ENCODE measurements around the gene FAM234A.
A peak's percentile ranks its signal among the peaks of the same experiment; 100 is the strongest.

FAM234A gene

GRCh38 chr16:188674-189073, 45.9 kb upstream of the FAM234A start:
- no peak overlapping the region for H3K27ac ChIP-seq
- no peaks in the 10 kb centered on the region for H3K4me1 ChIP-seq (ENCODE audit: low read depth, poor library complexity, severe bottlenecking)
- H3K79me2 ChIP-seq (ENCODE audit: insufficient read depth, low read depth), result no peaks in the 10 kb centered on the region
- H3K36me3 ChIP-seq (ENCODE audit: insufficient read depth), result no peaks in the 10 kb centered on the region; the same call in 1 of the 2 replicates
- no peak overlapping the region for H3K4me2 ChIP-seq
- no peak overlapping the region for H2AFZ ChIP-seq (ENCODE audit: low read depth)
- H3K4me3 ChIP-seq (IDR thresholded peaks at IDR 0.05; ENCODE audit: insufficient read depth, low read depth, low read length), result no peak overlapping the region
- no peaks in the 10 kb centered on the region; the same call in 1 of the 2 replicates for H4K20me1 ChIP-seq (ENCODE audit: insufficient read depth)
- H3K9ac ChIP-seq, result no peak overlapping the region
- peak; percentile 44 for TF ChIP-seq CTCF (conservative IDR thresholded peaks at IDR 0.05; ENCODE audit: low read depth, low read length)
- H3K27me3 ChIP-seq (ENCODE audit: insufficient read depth, low read depth), result no peaks in the 10 kb centered on the region

GRCh38 chr16:189604-190186, 44.9 kb upstream of the FAM234A start:
- Histone ChIP-seq H3K36me3 (ENCODE audit: insufficient read depth) (no peaks in the 10 kb centered on the region; the same call in 1 of the 2 replicates), H3K4me1 (ENCODE audit: low read depth, poor library complexity, severe bottlenecking) (no peaks in the 10 kb centered on the region), H3K4me3 (IDR thresholded peaks at IDR 0.05; ENCODE audit: insufficient read depth, low read depth, low read length) (no peak overlapping the region), H3K4me2 (no peak overlapping the region), H3K9ac (no peak overlapping the region), H4K20me1 (ENCODE audit: insufficient read depth) (no peaks in the 10 kb centered on the region; the same call in 1 of the 2 replicates), H3K27me3 (ENCODE audit: insufficient read depth, low read depth) (no peaks in the 10 kb centered on the region), H2AFZ (ENCODE audit: low read depth) (no peak overlapping the region), H3K79me2 (ENCODE audit: insufficient read depth, low read depth) (no peaks in the 10 kb centered on the region), H3K27ac (no peak overlapping the region)
- no peak for TF ChIP-seq CTCF (conservative IDR thresholded peaks at IDR 0.05; ENCODE audit: low read depth, low read length)

- no peak overlapping the region for H3K27ac ChIP-seq
- H3K79me2 ChIP-seq (ENCODE audit: insufficient read depth, low read depth), result no peaks in the 10 kb centered on the region
- peaks cover 7% of the 10 kb centered on the region; the same call in 1 of the 2 replicates for H3K36me3 ChIP-seq (ENCODE audit: insufficient read depth)
- no peaks in the 10 kb centered on the region for H3K4me1 ChIP-seq (ENCODE audit: low read depth, poor library complexity, severe bottlenecking)
- no peak overlapping the region for H3K4me3 ChIP-seq (IDR thresholded peaks at IDR 0.05; ENCODE audit: insufficient read depth, low read depth, low read length)
- no peak overlapping the region for H2AFZ ChIP-seq (ENCODE audit: low read depth)
- no peak overlapping the region for H3K9ac ChIP-seq
- H3K4me2 ChIP-seq, result no peak overlapping the region
- H3K27me3 ChIP-seq (ENCODE audit: insufficient read depth, low read depth), result no peaks in the 10 kb centered on the region
- TF ChIP-seq CTCF (conservative IDR thresholded peaks at IDR 0.05; ENCODE audit: low read depth, low read length), result no peak
- H4K20me1 ChIP-seq (ENCODE audit: insufficient read depth), result no peaks in the 10 kb centered on the region; the same call in 1 of the 2 replicates
These were observed 42.8 kb upstream of the FAM234A start for GRCh38 chr16:191831-192230.

- no peak overlapping the region for H3K9ac ChIP-seq
- H2AFZ ChIP-seq (ENCODE audit: low read depth), result no peak overlapping the region
- H3K4me3 ChIP-seq (IDR thresholded peaks at IDR 0.05; ENCODE audit: insufficient read depth, low read depth, low read length), result no peak overlapping the region
- no peak overlapping the region for H3K4me2 ChIP-seq
- H3K36me3 ChIP-seq (ENCODE audit: insufficient read depth), result peaks cover 7% of the 10 kb centered on the region; the same call in 1 of the 2 replicates
- no peaks in the 10 kb centered on the region; the same call in 1 of the 2 replicates for H4K20me1 ChIP-seq (ENCODE audit: insufficient read depth)
- H3K4me1 ChIP-seq (ENCODE audit: low read depth, poor library complexity, severe bottlenecking), result no peaks in the 10 kb centered on the region
- no peak for TF ChIP-seq CTCF (conservative IDR thresholded peaks at IDR 0.05; ENCODE audit: low read depth, low read length)
- no peaks in the 10 kb centered on the region for H3K79me2 ChIP-seq (ENCODE audit: insufficient read depth, low read depth)
- no peak overlapping the region for H3K27ac ChIP-seq
- H3K27me3 ChIP-seq (ENCODE audit: insufficient read depth, low read depth), result no peaks in the 10 kb centered on the region
These were observed 41.9 kb upstream of the FAM234A start for GRCh38 chr16:192686-193085.

Data from KMS-11 (cell line).